ENCODE measurements around the gene MINDY2.
A peak's percentile ranks its signal among the peaks of the same experiment; 100 is the strongest.

MINDY2 gene

GRCh38 chr15:58770857-58771620, at the start of gene MINDY2:
Gene MINDY2 (plus strand): TSS chr15:58771302. CDS start chr15:58771396, 94 bp downstream.
- DNase-seq = peak; percentile 92 to 94

- DNase-seq = peak in 1 of 2 donors; percentile 43
These were observed 46.6 kb upstream of the MINDY2 start for GRCh38 chr15:58724466-58724865.

GRCh38 chr15:58726867-58727266, 44.2 kb upstream of the MINDY2 start:
- DNase-seq = peak in 1 of 2 donors; percentile 24

GRCh38 chr15:58731756-58732535, 39.2 kb upstream of the MINDY2 start:
- DNase-seq = peak in 1 of 2 donors; percentile 17

GRCh38 chr15:58732625-58733363, 38.3 kb upstream of the MINDY2 start:
- DNase-seq = no peak

- DNase-seq = no peak
These were observed 36.2 kb upstream of the MINDY2 start for GRCh38 chr15:58734859-58735258.

- DNase-seq = no peak
These were observed 35.0 kb upstream of the MINDY2 start for GRCh38 chr15:58736018-58736643.

GRCh38 chr15:58737298-58737697, 33.8 kb upstream of the MINDY2 start:
- no peak for DNase-seq

GRCh38 chr15:58738046-58738707, 32.9 kb upstream of the MINDY2 start:
- DNase-seq = peak in 1 of 2 donors; percentile 3

GRCh38 chr15:58740436-58740835, 30.7 kb upstream of the MINDY2 start:
- DNase-seq = no peak

- DNase-seq = no peak
These were observed 30.1 kb upstream of the MINDY2 start for GRCh38 chr15:58741032-58741431.

- no peak for DNase-seq
These were observed 28.9 kb upstream of the MINDY2 start for GRCh38 chr15:58742022-58742813.

- DNase-seq = no peak
These were observed 28.1 kb upstream of the MINDY2 start for GRCh38 chr15:58742819-58743502.

- DNase-seq = no peak
These were observed 24.9 kb upstream of the MINDY2 start for GRCh38 chr15:58746174-58746573.

- DNase-seq = peak; percentile 22 to 46
These were observed 22.9 kb upstream of the MINDY2 start for GRCh38 chr15:58748040-58748851.

- peak; percentile 29 to 35 for DNase-seq
These were observed 22.1 kb upstream of the MINDY2 start for GRCh38 chr15:58748852-58749531.

- peak; percentile 98 to 99 for DNase-seq
These were observed 21.4 kb upstream of the MINDY2 start, which contains the start of gene ADAM10 for GRCh38 chr15:58749532-58750337. Gene ADAM10 (minus strand): TSS chr15:58749707. CDS start chr15:58749534, 173 bp downstream.

GRCh38 chr15:58752716-58753115, 18.4 kb upstream of the MINDY2 start:
- DNase-seq = no peak
